NCI-H82 treated with DMSO at 0.1 percent for 48 hours (cell line): ENCODE data around the gene AGO1.
A peak's percentile ranks its signal among the peaks of the same experiment; 100 is the strongest.

Source experiments
- DNase-seq: peaks from one replicate; lab custom pipeline; 2025; ENCODE audit not compliant: unreplicated experiment; lab: John Stamatoyannopoulos, UW

AGO1 gene

DNA sequence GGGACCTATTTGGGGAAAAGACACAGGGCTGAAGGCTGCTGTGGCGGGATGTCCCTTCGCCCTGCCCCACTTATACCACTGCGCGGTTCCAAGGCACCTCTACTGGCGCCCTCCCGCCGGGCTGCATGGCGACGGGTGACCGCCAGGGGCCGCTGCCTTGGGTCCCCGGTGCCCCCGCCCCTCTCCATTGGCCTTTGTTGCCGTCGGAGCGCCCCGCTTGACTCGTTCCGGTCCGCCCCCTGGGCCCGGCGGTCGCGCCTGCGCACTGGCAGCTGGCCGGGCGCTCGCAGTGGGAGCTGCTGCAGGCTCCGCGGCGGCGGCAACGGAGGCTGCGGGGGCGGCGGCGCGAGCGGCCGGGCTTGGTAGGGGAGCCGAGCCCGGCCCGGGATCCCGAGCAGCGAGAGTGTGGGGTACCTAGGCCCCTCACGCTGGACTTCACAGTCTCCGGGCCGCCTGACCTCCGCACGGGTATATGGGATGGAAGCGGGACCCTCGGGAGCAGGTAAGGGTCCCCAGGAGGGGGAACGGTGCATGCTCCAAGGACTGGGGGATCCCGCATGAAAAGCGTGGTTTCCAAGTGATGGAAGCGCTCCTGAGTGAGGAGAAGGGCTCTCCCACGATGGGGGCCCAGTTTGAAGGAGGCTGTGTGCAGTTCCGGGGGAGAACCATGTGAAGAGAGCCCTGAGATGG is at the start of gene AGO1:
Gene AGO1 (plus strand): TSS at position 265 of the 690 bp plus-strand sequence. CDS start 213 bp downstream, at position 478.
- peak; percentile 70 for DNase-seq

DNA sequence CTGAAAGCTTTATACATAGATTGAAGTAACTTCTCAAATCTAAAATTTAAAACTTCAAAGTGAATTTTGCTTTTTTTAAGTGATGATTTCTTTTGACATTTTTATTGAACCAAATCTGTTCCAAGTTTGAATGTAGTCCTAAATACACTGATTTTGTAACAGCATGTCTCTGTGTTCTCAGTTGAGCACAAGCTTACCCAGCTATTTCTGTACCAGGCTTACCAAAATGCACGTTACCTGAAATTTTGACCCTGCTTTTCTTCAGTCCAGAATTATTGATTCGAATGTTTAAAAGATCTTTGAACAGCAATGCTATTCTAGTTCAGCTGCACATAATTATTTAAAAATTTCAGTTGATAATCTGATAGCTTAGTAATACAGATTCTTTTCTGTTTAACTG is 49.6 kb upstream of the AGO1 start:
- DNase-seq, result no peak

DNA sequence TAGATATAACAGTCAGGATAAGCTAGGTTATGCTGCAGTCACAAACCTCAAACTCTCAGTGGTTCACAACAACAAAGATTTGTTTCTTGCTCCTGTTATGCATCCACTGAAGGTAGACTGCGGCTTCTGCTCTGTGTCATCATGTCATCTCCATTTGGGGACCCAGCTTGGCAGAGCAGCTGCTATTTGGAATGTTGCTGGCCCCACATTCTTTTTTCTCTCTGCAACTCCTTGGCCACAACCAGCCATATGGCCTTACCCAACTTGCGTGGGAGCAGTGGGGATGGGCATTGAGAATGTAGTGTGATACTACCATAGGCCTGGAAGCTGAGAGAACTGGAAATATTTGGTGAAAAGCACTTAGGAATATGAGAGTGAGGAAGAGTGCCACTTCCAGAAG is 48.8 kb upstream of the AGO1 start:
- no peak for DNase-seq

DNA sequence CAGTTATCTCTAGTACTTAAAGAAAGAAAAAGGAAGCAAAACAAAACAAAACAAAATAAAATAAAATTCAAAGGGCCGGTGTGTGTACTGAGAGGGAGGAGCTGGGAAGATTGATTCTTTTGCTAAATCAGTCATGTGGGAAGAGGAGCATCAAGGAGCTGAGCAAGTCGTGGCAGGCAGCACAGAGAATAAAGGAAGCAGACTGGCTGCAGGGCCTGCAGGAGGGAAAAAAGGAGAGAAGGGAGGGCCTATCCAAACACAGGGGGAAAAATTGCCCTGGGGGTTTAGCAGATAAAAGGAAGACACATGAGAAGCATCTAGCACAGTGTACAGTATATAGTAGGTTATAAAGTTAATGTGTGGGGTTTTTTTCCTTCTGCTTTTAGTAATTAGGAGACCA is 47.6 kb upstream of the AGO1 start:
- DNase-seq, result no peak

DNA sequence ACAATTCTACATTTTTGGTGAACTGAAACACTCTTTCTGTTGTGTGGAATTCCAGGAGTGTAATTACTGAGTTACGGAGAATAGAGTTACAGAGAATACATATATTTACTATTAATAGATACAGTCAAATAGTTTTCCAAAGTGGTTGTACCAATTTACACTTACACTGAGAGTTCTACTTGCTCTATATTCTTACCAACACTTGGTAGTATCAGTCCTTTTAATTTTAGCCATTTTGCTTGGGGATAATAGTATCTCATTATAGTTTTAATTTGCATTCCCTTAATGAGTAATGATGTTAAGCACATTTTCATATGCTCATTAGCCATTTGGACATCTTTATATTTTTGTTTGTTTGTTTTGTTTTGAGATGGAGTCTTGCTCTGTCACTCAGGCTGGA is 46.3 kb upstream of the AGO1 start:
- DNase-seq, result no peak

DNA sequence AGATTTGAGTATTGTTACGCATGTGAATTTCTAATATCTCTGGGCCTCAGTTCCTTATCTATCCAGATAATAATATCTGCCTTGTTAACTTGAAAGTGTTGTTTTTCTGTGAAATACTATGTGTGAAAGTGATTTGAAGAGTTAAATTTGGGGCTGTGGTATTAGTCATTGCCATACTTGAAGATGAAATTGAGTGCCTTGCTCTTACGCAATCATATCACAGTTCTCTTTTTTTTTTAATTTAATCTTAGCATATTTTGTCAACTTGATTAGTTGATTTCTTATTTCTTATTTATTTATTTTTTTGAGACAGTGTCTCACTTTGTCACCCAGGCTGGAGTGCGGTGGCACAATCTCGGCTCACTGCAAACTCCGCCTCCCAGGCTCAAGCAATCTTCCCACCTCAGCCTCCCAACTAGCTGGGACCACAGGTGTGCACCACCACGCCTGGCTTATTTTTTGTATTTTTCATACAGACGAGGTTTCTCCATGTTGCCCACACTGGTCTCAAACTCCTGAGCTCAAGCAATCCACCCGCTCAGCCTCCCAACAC is 44.2 kb upstream of the AGO1 start:
- no peak for DNase-seq

DNA sequence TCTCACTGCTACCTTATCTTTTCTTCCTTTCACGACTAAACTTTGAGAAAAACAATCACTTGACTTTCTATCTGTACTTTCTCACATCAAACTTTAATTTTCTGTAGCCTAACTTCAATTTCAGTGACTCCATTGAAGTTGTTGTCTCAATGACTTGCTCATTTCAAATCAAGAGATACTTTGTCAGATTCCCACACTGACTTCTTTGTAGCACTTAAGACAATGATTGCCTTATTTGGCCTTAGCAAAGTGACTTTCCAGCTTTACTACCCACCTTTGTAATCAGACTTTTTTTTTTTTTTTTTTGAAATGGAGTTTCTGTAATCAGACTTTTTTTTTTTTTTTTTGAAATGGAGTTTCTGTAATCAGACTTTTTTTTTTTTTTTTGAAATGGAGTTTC is 38.2 kb upstream of the AGO1 start:
- no peak for DNase-seq

DNA sequence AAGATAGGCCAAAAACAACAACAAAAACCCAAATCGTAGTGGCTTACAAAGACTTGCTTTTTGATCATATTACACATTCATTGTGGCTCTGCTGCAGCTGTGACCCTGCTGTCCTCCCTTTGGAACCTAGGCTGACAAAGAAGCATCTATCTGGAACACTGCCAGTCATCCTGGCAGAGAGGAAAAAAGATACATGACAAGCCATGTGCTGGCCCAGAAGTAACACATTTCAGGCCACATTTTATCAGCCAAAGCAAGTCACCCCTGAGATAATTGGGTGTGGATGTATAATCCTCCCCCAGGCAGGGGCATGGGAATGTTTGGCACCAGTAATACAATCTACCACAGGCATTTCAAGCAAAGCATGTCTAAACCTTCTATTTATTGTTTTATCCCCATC is 37.2 kb upstream of the AGO1 start:
- DNase-seq, result no peak

DNA sequence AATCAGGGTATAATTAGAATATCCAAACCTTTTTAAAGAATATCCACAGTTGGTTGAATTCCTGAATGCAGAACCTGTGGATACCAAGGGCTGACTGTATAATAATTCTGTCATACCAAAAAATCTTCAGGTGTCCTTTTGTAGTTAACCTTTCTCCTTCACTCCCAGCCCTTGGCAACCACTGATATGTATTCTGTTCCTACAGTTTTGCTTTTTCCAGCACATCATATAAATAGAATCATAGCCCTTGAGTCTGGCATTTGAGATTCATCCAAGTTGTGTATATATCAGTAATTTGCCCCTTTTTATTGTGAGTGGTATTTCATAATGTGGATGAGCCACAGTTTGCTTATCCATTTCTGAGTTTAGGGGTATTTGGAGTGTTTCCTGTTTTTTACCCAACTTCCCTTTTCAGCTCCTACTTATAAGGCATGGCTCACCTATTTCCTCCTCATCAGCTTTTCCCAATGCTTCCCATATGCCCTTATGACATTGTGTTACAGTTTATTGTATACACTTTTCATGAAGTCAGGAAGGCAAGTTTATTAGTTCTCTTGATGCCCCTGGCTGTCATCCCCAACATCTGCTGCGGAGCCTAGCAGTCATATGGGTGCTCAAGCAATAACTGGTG is 35.0 kb upstream of the AGO1 start:
- DNase-seq, result no peak

DNA sequence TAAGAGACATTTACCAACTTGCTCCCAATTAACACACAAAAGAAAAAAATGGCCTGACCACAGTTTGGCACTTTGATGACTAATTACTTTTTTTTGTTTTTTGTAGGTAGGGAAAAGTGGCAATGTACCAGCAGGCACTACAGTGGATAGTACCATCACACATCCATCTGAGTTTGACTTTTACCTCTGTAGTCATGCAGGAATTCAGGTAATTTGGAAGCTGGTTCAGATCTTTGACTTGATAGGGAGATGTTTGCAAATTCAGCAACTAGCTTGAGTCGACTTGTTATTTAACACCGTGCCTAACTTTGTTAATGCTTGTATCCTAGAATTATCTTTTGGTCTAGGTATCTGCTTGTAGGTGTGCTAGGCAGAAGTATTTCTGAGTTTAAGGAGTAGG is 33.0 kb upstream of the AGO1 start:
- no peak for DNase-seq

DNA sequence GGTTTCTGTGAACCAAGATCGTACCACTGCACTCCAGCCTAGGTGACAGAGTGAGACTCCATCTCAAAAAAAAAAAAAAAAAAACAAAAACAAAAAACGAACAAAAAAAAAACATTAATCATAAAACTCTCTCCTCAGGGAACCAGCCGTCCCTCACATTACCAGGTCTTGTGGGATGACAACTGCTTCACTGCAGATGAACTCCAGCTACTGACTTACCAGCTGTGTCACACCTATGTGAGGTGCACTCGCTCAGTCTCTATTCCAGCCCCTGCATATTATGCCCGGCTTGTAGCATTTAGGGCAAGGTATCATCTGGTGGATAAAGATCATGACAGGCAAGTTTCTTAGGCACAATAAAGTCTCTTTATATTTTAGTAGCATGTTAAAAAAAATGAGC is 32.3 kb upstream of the AGO1 start:
- DNase-seq, result no peak

DNA sequence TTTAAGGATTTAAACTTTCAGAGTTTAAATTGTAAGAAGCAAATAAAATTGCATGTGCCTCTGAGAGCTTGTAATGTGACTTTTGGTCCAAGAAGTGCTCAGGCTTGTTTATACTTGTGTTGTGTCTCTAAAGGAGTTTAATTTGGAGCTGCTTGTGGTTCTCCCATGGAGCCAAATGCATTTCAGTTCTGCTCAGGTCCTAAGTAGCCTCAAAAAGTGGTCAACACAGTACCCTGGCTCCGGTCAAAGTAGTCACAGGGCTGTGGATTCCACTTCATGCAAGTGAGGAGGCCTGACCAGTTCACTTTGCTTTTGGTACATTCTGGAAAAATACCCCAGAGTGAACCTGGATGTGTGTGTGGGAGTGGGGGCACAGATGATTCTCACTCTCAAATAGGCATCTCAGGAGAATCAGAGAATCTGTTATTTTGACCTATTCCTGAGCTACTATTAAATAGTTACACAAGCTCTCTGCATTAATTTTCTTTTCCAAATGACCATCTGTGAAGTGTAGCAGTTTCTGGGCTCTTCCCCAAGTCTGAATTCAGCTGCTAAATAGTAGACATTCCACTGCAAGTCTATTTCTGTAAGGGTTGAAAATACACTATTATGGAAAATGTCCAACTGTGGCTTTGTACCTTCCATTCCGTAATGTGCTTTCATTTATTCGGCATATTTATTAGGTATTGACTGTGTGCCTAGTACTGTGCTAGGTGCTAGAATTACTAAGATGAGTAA is 31.7 kb upstream of the AGO1 start:
- DNase-seq, result no peak

DNA sequence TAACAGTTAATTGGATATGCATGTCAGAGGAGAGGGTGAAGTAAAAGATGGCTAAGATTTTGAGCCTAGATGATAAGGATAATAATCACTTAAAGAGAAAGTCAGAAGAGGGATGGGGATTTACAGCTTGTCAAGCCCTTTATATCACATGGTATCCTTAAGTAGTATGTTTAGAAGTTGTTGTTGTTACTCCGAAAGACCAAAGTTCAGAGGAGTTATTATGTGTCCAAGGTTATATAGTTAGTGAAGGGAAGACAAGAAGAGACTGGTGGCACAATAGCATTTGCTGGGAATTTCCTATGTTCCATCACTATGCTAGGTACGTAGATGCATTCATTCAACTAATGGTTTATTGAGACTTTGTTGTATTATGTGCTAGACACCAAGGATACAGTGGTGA is 30.8 kb upstream of the AGO1 start:
- peak; percentile 60 for DNase-seq

DNA sequence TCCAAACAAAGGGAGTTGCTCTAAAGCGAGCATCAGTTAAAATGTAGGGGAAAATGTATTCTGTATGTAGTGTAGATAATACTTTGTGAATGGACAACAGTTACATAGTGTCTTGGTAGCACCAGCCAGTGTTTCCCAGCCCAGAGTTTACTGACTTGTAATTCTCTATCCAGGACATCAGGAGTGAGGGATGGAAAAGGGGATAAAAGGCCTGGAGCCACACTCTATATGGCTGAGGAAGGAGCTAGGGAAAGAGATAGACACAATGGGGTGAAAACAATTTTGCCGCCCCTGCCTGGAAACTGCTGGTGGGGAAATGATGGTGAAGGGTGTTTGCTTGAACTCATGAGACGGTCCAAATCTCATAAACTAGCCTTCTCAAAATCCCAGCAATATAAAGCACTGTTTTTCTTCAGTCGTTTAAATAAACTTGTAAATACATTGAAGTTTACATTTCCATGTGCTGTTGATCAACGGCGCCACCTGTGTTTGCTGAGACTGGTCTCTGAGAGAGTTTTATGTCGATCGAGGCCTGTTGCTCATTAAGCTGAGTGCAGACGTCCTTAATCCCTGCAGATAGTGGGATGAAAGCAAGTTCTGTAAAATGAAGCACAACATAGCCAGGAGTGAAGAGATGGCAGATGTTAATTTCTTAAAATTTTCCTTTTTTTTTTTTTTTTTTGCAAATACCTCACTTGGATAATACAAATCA is 27.9 kb upstream of the AGO1 start:
- DNase-seq, result peak; percentile 76

DNA sequence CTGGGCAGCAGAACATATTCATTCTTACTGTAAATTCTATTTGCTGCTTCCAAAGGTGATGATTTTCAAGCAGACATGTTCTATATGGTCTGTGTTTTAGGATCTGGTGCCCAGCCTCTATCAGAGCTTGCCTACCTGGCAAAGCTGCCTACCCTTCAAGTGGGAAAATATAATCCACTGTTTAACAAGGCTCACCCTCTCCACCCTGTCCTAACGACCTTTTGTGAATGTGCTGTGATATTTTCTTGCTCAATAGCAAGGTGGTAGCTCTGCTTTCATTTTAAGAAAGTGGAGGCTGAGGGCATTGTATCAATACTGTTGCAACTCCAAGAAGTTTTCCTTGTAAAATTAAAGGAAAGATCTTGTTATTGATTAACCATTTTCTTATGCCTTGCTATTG is 26.0 kb upstream of the AGO1 start:
- DNase-seq, result no peak

DNA sequence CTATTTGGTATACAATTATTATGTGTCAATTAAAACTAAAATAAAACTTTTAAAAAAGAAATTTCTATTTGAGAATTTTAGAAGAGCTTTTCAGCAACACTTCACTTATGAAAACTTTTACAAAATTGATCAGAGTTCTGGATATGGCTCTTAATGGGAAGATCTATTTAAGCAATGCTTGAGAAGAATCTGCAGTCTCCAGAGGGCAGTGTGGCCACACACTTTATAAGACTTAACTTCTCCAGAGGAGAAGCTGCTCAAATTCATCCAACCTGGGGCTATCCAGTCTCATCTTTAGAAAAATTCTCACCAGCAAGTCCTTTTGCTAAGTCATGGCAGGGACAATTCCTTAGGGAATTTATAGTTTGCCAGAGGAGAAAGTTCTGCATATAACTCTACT is 25.2 kb upstream of the AGO1 start:
- no peak for DNase-seq

DNA sequence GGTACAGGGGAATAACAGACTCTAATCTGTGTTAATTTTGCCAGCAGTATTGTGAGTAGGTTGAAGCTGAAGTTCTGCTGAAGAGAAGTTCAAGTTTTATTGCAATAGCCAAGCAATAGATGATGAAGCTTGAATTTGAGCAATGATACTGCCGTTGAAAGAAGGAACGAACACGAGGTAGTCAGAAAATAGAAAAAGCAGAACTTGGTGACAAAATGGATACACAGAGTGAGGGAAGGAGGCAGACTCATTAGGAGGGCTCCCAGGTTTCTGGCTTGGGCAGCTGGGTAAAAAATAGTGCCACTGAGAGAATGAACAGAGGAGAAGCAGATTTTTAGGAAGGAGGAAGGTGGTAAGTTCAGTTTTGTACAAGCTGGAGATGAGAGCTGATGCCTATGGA is 22.3 kb upstream of the AGO1 start:
- no peak for DNase-seq

DNA sequence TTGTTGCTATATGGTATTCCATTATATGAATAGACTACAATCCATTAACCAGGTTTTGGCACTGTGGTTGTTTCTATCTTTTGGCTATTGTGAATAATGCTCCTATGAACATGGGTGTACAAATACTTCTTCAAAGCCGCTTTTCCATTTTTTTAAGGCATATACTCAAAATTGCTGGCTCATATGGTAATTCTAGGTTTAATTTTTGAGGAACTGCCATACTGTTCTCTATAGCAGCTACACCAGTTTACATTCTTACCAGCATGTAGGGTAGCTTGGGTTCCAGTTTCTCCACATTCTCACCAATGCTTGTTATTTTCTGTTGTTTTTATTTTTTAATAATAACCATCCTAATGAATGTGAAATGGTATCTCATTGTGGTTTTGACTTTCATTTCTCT is 19.9 kb upstream of the AGO1 start:
- DNase-seq, result no peak

DNA sequence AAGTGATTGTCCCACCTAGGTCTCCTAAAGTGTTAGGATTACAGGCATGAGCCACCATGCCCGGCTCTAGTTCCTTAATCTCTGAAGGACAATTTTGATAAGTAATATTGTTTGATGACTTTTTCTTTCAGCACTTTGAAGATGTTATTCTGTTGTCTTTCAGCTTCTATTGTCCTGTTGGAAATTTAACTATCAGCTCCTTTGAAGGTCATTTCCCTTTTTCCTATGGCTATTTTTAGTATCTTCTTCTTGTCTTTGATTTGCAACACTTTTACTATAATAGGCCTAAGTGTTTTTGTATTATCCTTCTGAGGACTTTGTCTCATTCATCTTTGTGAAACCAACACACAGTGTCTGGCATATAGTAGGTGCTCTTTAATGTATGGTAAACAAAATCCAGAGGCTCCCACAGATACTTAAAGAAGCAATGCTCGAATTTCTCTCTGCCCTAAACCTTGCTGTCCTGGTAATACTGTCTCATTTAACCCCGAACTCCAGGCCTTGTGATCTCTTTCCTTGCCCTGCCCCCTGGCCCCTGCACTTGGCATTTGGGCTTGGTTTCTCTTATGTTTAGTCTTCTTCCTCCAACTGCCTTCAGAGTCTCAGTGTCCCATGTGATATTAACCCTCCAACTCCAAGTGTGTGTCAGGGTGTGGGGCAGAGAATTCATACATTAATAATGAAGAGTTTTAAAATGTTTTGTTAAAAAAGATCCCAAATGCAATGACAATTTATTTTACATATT is 19.0 kb upstream of the AGO1 start:
- no peak for DNase-seq

DNA sequence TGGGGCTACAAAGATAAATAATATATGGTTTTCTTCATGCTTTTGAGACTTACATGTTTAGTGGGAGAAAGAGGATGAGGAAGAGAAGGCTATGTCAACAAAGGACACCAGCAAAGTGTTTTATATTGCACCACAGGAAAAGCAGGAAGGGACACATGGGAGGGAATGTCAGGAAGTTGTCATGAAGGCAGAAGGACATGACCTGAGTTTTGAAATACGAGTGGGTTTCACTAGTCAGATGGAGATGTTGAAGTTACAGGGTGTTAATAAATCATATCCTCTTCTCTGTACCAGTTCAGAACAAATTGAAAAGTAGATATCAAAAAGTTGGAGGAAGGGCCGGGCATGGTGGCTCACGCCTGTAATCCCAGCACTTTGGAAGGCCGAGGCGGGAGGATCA is 18.2 kb upstream of the AGO1 start:
- DNase-seq, result no peak

DNA sequence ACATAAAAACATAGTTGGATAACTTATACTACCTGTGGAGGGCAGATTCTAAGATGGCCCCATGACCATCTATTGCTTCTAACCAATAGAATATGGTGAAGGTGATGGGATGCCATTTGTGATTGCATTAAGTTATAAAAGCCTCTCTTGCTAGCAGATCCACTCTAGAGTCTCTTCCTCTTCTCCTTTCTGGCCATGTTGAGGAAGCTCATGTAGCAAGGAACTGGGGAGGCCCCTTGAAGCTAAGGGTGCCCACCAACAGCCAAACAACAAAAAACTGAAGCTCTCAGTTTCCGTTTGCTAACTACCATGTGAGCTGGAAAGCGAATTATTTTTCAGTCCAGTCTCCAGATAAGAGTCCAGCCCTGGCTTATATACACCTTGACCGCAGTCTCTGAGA is 16.0 kb upstream of the AGO1 start:
- no peak for DNase-seq
